ENCODE data around the gene ST6GALNAC5. TPM values are rescaled to one million over a fixed set of nuclear protein-coding genes. Genes with fewer than 3 reads are reported as not detected.

Gene ST6GALNAC5
- polyA plus RNA-seq, 3 donors: not detected

GRCh38 chr1:76939817-76940216, 72.5 kb downstream of the ST6GALNAC5 start:
- Histone ChIP-seq H3K4me2 (replicated peaks; ENCODE audit: extremely low read depth, low read length, poor library complexity, severe bottlenecking) (no peak overlapping the region), H3K27me3 (ENCODE audit: control insufficient read depth in 2 of 2, insufficient read depth in 2 of 2, low read length in 2 of 2) (no peaks in the 10 kb centered on the region), H3K36me3 (replicated peaks in 1 of 2; ENCODE audit: control insufficient read depth in 1 of 2, insufficient read depth in 2 of 2, low read length in 2 of 2) (no peaks in the 10 kb centered on the region), H3K9ac (ENCODE audit: insufficient read depth, low read length, poor library complexity, severe bottlenecking) (no peak overlapping the region), H4K20me1 (ENCODE audit: insufficient read depth, low read length) (no peaks in the 10 kb centered on the region), H3K4me3 (replicated peaks in 1 of 3; ENCODE audit: low read depth in 2 of 3, low read length in 3 of 3) (no peak overlapping the region), H3K79me2 (ENCODE audit: insufficient read depth, low read length) (no peaks in the 10 kb centered on the region), H3K9me3 (replicated peaks in 1 of 2; ENCODE audit: control insufficient read depth in 1 of 2, insufficient read depth in 1 of 2, low read length in 2 of 2) (no peaks in the 10 kb centered on the region), H3K27ac (ENCODE audit: low read depth in 1 of 2, low read length in 2 of 2) (no peak overlapping the region), H3K4me1 (ENCODE audit: control insufficient read depth in 1 of 2, insufficient read depth in 2 of 2, low read length in 2 of 2) (no peaks in the 10 kb centered on the region), H2AFZ (ENCODE audit: insufficient read depth, low read depth, low read length, poor library complexity, severe bottlenecking) (no peak overlapping the region)
- WGBS (ENCODE audit: insufficient coverage): 96% methylated on average over 4 of the region's 5 CpGs
- no peak for DNase-seq
- no peaks in the 10 kb centered on the region for H3K27me3 Mint-ChIP-seq (ENCODE audit: low read depth in 3 of 3)
- intact Hi-C loops (cut with micrococcal nuclease): no loop called here
- no peak overlapping the region for H3K4me3 Mint-ChIP-seq
- no peak overlapping the region for H3K27ac Mint-ChIP-seq
- H3K4me1 Mint-ChIP-seq: peaks cover 5% of the 10 kb centered on the region
- TF ChIP-seq CTCF (IDR thresholded peaks at IDR 0.05): no peak
- no peaks in the 10 kb centered on the region for H3K36me3 Mint-ChIP-seq
- H3K9me3 Mint-ChIP-seq: peaks cover 0 to 6% (median 0%) of the 10 kb centered on the region in 7 donors

- Histone ChIP-seq H3K9ac (ENCODE audit: insufficient read depth, low read length, poor library complexity, severe bottlenecking) (no peak overlapping the region), H3K4me3 (replicated peaks in 1 of 3; ENCODE audit: low read depth in 2 of 3, low read length in 3 of 3) (no peak overlapping the region), H3K79me2 (ENCODE audit: insufficient read depth, low read length) (no peaks in the 10 kb centered on the region), H4K20me1 (ENCODE audit: insufficient read depth, low read length) (no peaks in the 10 kb centered on the region), H3K27ac (ENCODE audit: low read depth in 1 of 2, low read length in 2 of 2) (no peak overlapping the region), H3K36me3 (replicated peaks in 1 of 2; ENCODE audit: control insufficient read depth in 1 of 2, insufficient read depth in 2 of 2, low read length in 2 of 2) (no peaks in the 10 kb centered on the region), H3K4me1 (ENCODE audit: control insufficient read depth in 1 of 2, insufficient read depth in 2 of 2, low read length in 2 of 2) (no peaks in the 10 kb centered on the region), H3K27me3 (ENCODE audit: control insufficient read depth in 2 of 2, insufficient read depth in 2 of 2, low read length in 2 of 2) (no peaks in the 10 kb centered on the region), H2AFZ (ENCODE audit: insufficient read depth, low read depth, low read length, poor library complexity, severe bottlenecking) (no peak overlapping the region), H3K9me3 (replicated peaks in 1 of 2; ENCODE audit: control insufficient read depth in 1 of 2, insufficient read depth in 1 of 2, low read length in 2 of 2) (no peaks in the 10 kb centered on the region), H3K4me2 (replicated peaks; ENCODE audit: extremely low read depth, low read length, poor library complexity, severe bottlenecking) (no peak overlapping the region)
- no peak for TF ChIP-seq CTCF (IDR thresholded peaks at IDR 0.05)
- no peak for DNase-seq
- Mint-ChIP-seq H3K36me3 (no peaks in the 10 kb centered on the region), H3K27ac (no peak overlapping the region), H3K9me3 (peaks cover 0 to 6% (median 0%) of the 10 kb centered on the region in 7 donors), H3K4me1 (peaks cover 5% of the 10 kb centered on the region), H3K27me3 (ENCODE audit: low read depth in 3 of 3) (no peaks in the 10 kb centered on the region), H3K4me3 (no peak overlapping the region)
- intact Hi-C loops (cut with micrococcal nuclease): no loop called here
- WGBS (ENCODE audit: insufficient coverage): 75% methylated on average over 1 of the region's 4 CpGs
These were observed 73.5 kb downstream of the ST6GALNAC5 start for GRCh38 chr1:76940571-76941335.
